ENCODE results near the gene GDF10. TPM values are rescaled to one million over a fixed set of nuclear protein-coding genes. Genes with fewer than 3 reads are reported as not detected.

The GDF10 gene
- total RNA-seq, 2 experiments from 2014 or later, result 0.50 to 0.56 TPM

DNA sequence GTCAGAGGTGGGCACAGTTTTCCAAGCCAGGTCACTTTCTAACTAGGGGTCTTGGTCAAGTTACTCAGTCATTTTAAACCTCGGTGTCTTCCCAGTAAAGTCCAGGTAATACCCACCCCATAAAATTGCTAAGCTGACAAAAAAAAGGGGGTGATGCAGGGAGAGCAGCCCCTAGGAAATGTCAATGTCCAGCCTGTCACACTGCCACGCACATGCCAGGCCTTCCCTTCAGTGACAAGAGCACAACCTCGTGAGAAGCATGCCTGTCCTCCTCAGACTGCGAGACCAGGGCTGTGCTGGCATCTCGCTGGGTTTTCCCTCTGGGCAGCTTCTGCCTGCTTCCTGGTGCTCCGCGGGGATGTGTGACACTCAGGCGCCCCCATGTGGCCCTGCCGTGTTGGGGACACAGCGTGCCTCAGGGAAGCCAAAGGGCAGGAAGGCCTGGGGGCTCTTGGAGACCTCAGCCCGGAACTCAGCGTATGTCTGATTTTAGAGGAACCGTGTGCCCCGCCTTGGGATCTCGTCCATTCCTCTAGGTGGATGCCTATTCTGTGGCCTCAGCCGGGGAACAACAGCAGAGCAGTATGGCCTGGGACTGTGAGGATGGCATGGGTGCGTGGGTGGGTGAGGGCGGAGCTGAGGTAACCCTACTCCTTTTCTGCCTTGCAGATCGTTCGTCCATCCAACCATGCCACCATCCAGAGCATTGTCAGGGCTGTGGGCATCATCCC, 12.1 kb downstream of the GDF10 start:
- POLR2A ChIA-PET, result interaction anchor here (1.0 kb wide), 1 partner anchor 264 kb away, joined by 7 read pairs; no protein-coding TSS in a partner anchor
- peaks cover 22% of the 10 kb centered on the region for H3K4me1 Mint-ChIP-seq (ENCODE audit: low read depth)
- H3K9me3 Mint-ChIP-seq, result no peaks in the 10 kb centered on the region
- H3K4me3 Mint-ChIP-seq, result no peak overlapping the region
- DNase-seq, result peak; percentile 91
- no peaks in the 10 kb centered on the region for H3K27me3 Mint-ChIP-seq
- H3K27ac Mint-ChIP-seq, result peak overlapping the region; percentile 51
- CTCF ChIA-PET, result interaction anchor here (0.6 to 9.8 kb wide), 33 partner anchors 9 to 319 kb away, joined by 3 to 369 read pairs (median 4); partner anchors contain the start of gene GDF10
- intact Hi-C loops (cut with micrococcal nuclease), result loop anchor here (1.0 to 5.0 kb wide), 4 partner anchors 52 to 288 kb away; no protein-coding TSS in a partner anchor
- no peaks in the 10 kb centered on the region for H3K36me3 Mint-ChIP-seq

GRCh38 chr10:47312663-47312995, 12.6 kb downstream of the GDF10 start:
- Mint-ChIP-seq H3K4me1 (ENCODE audit: low read depth) (peaks cover 22% of the 10 kb centered on the region), H3K4me3 (no peak overlapping the region), H3K9me3 (no peaks in the 10 kb centered on the region), H3K27me3 (no peaks in the 10 kb centered on the region), H3K27ac (no peak overlapping the region), H3K36me3 (no peaks in the 10 kb centered on the region)
- intact Hi-C loops (cut with micrococcal nuclease), result loop anchor here (1.0 to 5.0 kb wide), 4 partner anchors 52 to 288 kb away; no protein-coding TSS in a partner anchor
- ChIA-PET POLR2A (no interaction called here), CTCF (interaction anchor here (0.9 to 9.8 kb wide), 12 partner anchors 10 to 287 kb away, joined by 3 to 369 read pairs (median 4); no protein-coding TSS in a partner anchor)
- no peak for DNase-seq

- Mint-ChIP-seq H3K9me3 (no peaks in the 10 kb centered on the region), H3K27ac (no peak overlapping the region), H3K27me3 (peaks cover 1% of the 10 kb centered on the region), H3K36me3 (no peaks in the 10 kb centered on the region), H3K4me3 (no peak overlapping the region), H3K4me1 (ENCODE audit: low read depth) (peaks cover 20% of the 10 kb centered on the region)
- ChIA-PET CTCF (interaction anchor here (0.8 to 9.8 kb wide), 4 partner anchors 12 to 307 kb away, joined by 3 to 369 read pairs (median 50); no protein-coding TSS in a partner anchor), POLR2A (no interaction called here)
- DNase-seq, result no peak
- intact Hi-C loops (cut with micrococcal nuclease), result loop anchor here (5.0 kb wide), 1 partner anchor 147 kb away; no protein-coding TSS in a partner anchor
Observed at GRCh38 chr10:47314416-47314970, 14.5 kb downstream of the GDF10 start.

GRCh38 chr10:47315421-47315820, 15.4 kb downstream of the GDF10 start:
- ChIA-PET POLR2A (no interaction called here), CTCF (interaction anchor here (0.8 to 9.8 kb wide), 3 partner anchors 267 to 308 kb away, joined by 3 to 369 read pairs (median 3); no protein-coding TSS in a partner anchor)
- Mint-ChIP-seq H3K4me1 (ENCODE audit: low read depth) (peaks cover 18% of the 10 kb centered on the region), H3K9me3 (no peaks in the 10 kb centered on the region), H3K27me3 (peaks cover 1% of the 10 kb centered on the region), H3K27ac (no peak overlapping the region), H3K36me3 (no peaks in the 10 kb centered on the region), H3K4me3 (no peak overlapping the region)
- intact Hi-C loops (cut with micrococcal nuclease), result no loop called here
- no peak for DNase-seq

DNA sequence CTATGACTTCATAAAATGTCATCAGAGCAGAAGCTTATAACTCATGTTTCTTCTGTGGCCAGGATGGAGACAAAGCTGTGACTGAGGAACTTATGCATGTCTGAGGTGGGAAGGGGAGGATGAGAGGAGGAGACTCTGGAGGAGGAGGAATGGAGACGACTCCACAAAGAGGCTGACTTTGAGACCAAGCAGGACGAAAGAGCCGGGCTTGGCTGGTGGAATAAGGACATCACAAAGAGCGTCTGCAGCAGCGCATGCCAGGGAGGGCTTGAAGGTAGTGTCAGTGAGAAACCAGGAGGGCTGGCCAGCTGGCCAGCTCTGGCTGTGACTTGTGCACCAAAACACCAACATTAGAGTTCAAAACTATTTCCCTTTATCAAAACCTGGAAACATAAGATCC, 16.1 kb downstream of the GDF10 start:
- intact Hi-C loops (cut with micrococcal nuclease), result no loop called here
- Mint-ChIP-seq H3K27ac (no peak overlapping the region), H3K4me3 (no peak overlapping the region), H3K4me1 (ENCODE audit: low read depth) (peaks cover 12% of the 10 kb centered on the region), H3K27me3 (peaks cover 4% of the 10 kb centered on the region), H3K9me3 (no peaks in the 10 kb centered on the region), H3K36me3 (no peaks in the 10 kb centered on the region)
- ChIA-PET POLR2A (no interaction called here), CTCF (interaction anchor here (1.1 to 9.8 kb wide), 2 partner anchors 268 to 292 kb away, joined by 3 to 369 read pairs; no protein-coding TSS in a partner anchor)
- DNase-seq, result no peak

GRCh38 chr10:47317251-47317650, 17.3 kb downstream of the GDF10 start:
- intact Hi-C loops (cut with micrococcal nuclease), result no loop called here
- peaks cover under 1% of the 10 kb centered on the region for H3K4me1 Mint-ChIP-seq (ENCODE audit: low read depth)
- no peaks in the 10 kb centered on the region for H3K9me3 Mint-ChIP-seq
- peaks cover 6% of the 10 kb centered on the region for H3K27me3 Mint-ChIP-seq
- H3K27ac Mint-ChIP-seq, result no peak overlapping the region
- H3K4me3 Mint-ChIP-seq, result no peak overlapping the region
- ChIA-PET POLR2A (no interaction called here), CTCF (no interaction called here)
- H3K36me3 Mint-ChIP-seq, result no peaks in the 10 kb centered on the region
- no peak for DNase-seq

GRCh38 chr10:47318706-47319105, 18.7 kb downstream of the GDF10 start:
- intact Hi-C loops (cut with micrococcal nuclease), result no loop called here
- H3K9me3 Mint-ChIP-seq, result no peaks in the 10 kb centered on the region
- no peak for DNase-seq
- no peak overlapping the region for H3K4me3 Mint-ChIP-seq
- ChIA-PET CTCF (interaction anchor here (0.7 to 1.8 kb wide), 2 partner anchors 29 to 271 kb away, joined by 4 to 5 read pairs; partner anchors contain the start of gene RBP3), POLR2A (no interaction called here)
- H3K27me3 Mint-ChIP-seq, result peaks cover 8% of the 10 kb centered on the region
- no peaks in the 10 kb centered on the region for H3K36me3 Mint-ChIP-seq
- no peaks in the 10 kb centered on the region for H3K4me1 Mint-ChIP-seq (ENCODE audit: low read depth)
- H3K27ac Mint-ChIP-seq, result no peak overlapping the region

DNA sequence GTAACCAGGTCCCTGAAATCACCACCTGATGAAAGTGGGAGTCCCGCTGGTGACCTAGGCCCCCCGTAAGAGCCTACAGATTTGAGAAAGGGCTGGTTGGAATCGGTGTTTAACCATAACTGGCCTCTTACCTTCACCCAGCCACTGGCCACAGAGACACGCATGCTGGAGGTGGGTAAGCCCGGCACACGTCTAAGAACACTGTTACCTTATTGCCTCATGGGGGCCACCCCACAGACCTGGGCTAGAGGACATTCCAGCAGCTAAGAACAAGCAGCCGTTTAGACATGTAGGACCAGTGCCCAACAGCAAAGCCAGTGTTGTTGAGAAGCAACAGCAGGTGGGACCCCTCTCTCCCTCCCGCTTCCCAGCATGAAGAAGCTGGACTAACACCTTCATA, 19.8 kb downstream of the GDF10 start:
- Mint-ChIP-seq H3K27me3 (peaks cover 10% of the 10 kb centered on the region), H3K9me3 (no peaks in the 10 kb centered on the region), H3K27ac (no peak overlapping the region), H3K4me3 (no peak overlapping the region), H3K36me3 (no peaks in the 10 kb centered on the region), H3K4me1 (ENCODE audit: low read depth) (no peaks in the 10 kb centered on the region)
- intact Hi-C loops (cut with micrococcal nuclease), result no loop called here
- ChIA-PET CTCF (no interaction called here), POLR2A (no interaction called here)
- no peak for DNase-seq

DNA sequence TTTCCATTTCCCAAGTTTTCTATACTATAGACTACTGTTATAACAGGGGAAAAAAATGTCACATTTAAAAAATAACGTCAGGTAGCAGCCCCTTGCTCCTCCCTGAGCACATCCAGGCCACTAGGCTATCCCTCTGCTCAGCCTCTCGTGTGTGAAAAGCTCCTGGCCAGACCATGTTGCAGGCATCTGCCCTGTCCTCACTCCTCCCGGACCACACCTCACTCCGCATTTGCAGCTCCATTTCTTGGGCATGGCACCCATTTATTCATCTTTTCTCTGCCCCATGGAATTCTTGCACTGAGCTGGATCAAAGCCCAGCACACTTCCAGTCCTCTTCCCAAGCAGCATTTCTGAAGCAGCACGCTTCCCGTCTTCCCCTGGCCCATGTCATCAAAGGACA, 20.8 kb downstream of the GDF10 start:
- ChIA-PET CTCF (interaction anchor here (2.4 kb wide), 1 partner anchor 273 kb away, joined by 5 read pairs; no protein-coding TSS in a partner anchor), POLR2A (no interaction called here)
- Mint-ChIP-seq H3K4me3 (no peak overlapping the region), H3K27me3 (peaks cover 10% of the 10 kb centered on the region), H3K27ac (no peak overlapping the region), H3K9me3 (no peaks in the 10 kb centered on the region), H3K36me3 (no peaks in the 10 kb centered on the region), H3K4me1 (ENCODE audit: low read depth) (no peaks in the 10 kb centered on the region)
- DNase-seq, result no peak
- intact Hi-C loops (cut with micrococcal nuclease), result no loop called here

DNA sequence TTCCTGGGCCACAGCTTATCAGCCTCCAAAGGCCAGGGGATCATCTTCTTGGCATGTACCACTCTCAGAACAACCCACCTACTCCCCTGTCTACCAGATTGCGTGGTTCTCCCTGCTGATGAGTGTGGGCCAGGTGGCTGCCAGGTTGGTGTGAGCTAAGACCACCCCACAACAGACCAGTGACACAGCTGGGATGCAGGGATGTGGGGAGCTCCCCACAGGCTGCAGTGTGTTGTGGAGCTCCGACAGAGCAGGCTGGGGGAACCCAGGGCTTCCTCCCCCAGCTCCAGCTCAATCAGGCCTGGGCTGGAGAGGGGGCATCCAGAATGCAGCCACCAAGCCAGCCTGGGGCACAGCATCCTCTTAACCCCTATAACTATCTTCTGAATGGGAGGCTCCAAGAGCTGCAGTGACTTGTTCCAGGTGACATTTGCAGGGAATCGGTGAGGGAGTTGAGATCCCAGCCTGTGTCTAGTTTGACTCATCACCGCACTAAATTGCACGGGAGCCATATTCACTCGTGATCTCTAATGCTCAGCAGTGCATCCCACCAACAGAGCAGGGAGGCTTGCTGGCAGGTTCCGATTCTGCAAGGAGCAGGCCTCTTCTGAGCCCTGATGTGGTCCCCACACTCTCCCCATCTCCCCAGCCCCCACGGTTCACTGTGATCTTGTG, 21.7 kb downstream of the GDF10 start:
- ChIA-PET POLR2A (no interaction called here), CTCF (interaction anchor here (2.4 kb wide), 1 partner anchor 274 kb away, joined by 5 read pairs; no protein-coding TSS in a partner anchor)
- Mint-ChIP-seq H3K9me3 (no peaks in the 10 kb centered on the region), H3K36me3 (no peaks in the 10 kb centered on the region), H3K27me3 (peaks cover 10% of the 10 kb centered on the region), H3K4me1 (ENCODE audit: low read depth) (no peaks in the 10 kb centered on the region), H3K4me3 (no peak overlapping the region), H3K27ac (no peak overlapping the region)
- intact Hi-C loops (cut with micrococcal nuclease), result no loop called here
- peak; percentile 3 for DNase-seq

- peaks cover 10% of the 10 kb centered on the region for H3K27me3 Mint-ChIP-seq
- no peak within 1 kb of the TSS for H3K4me3 Mint-ChIP-seq
- intact Hi-C loops (cut with micrococcal nuclease), result no loop called here
- no peaks in the 10 kb centered on the region for H3K9me3 Mint-ChIP-seq
- ChIA-PET CTCF (interaction anchor here (2.4 kb wide), 1 partner anchor 275 kb away, joined by 5 read pairs; no protein-coding TSS in a partner anchor), POLR2A (interaction anchor here (0.5 kb wide), 1 partner anchor 97 kb away, joined by 3 read pairs; no protein-coding TSS in a partner anchor)
- no peaks in the 10 kb centered on the region for H3K36me3 Mint-ChIP-seq
- H3K27ac Mint-ChIP-seq, result no peak within 1 kb of the TSS
- DNase-seq, result peak; percentile 4
- no peaks in the 10 kb centered on the region for H3K4me1 Mint-ChIP-seq (ENCODE audit: low read depth)
Observed at GRCh38 chr10:47322300-47323061, 22.5 kb downstream of the GDF10 start, which contains the start of gene GDF2. Gene GDF2, plus strand, starts transcription at chr10:47322454. Its CDS starts 215 bp downstream, at chr10:47322669.

Measured in activated CD4-positive, alpha-beta memory T cell treated with anti-CD3 and anti-CD28 coated beads for 36 hours (primary cell).